PC-3 (cell line): Measurements from ENCODE around the gene SKIDA1. TPM values are rescaled to one million over a fixed set of nuclear protein-coding genes. Genes with fewer than 3 reads are reported as not detected.
"Not testable (repeated sequence)": the region's sequence is repeated elsewhere in the genome, so short reads cannot be mapped to it uniquely, and the experiment has no call there.

Experiments
- ATAC-seq: fragments of 200-7000 bp; cut with Tn5 transposase; 2 replicates; pipeline ENCODE4 v1.9.1; 2020; ENCODE audit warnings: mild to moderate bottlenecking, moderate library complexity
- BruUV-seq: library from RNA; stranded (reverse); fragments of 400-500 nt; replicated peaks from 2 replicates; lab custom pipeline; 2021; lab: Mats Ljungman, UMichigan
- CTCF ChIA-PET: fragments of 300-600 bp; sonication (Branson Sonifier 250); formaldehyde crosslinking; loops from one replicate; lab custom pipeline; 2022; ENCODE audit warnings: antibody characterized with exemption; lab: Charles Lee
- POLR2A ChIA-PET: fragments of 300-600 bp; sonication (Branson Sonifier 250); formaldehyde crosslinking; loops from one replicate; lab custom pipeline; 2022; ENCODE audit warnings: antibody characterized with exemption; ENCODE audit not compliant: unreplicated experiment; lab: Charles Lee
- DNase-seq: peaks from one replicate; pipeline ENCODE4 v3.0.0-alpha.2; 2015
- H2AFZ ChIP-seq: fragments of 300-600 bp; sonication (generic); 2 replicates; pipeline ENCODE4 v1.6.0; 2016; ENCODE audit warnings: antibody characterized with exemption, low read length
- H3F3A ChIP-seq: fragments of 300-600 bp; sonication (generic); one replicate; pipeline ENCODE4 v1.6.0; 2017; ENCODE audit warnings: antibody characterized with exemption, low read length, control low read depth, mild to moderate bottlenecking; ENCODE audit not compliant: unreplicated experiment
- H3K27ac ChIP-seq: fragments of 300-600 bp; sonication (generic); 2 replicates; pipeline ENCODE4 v1.5.1; 2016; ENCODE audit warnings: mild to moderate bottlenecking, low read length
- H3K27me3 ChIP-seq: fragments of 300-600 bp; sonication (generic); 2 replicates; pipeline ENCODE4 v1.6.1; 2016; ENCODE audit warnings: low read length, mixed read lengths
- H3K36me3 ChIP-seq: fragments of 300-600 bp; sonication (generic); 2 replicates; pipeline ENCODE4 v1.6.1; 2016; ENCODE audit warnings: low read depth, mixed run types, low read length, mixed read lengths
- H3K4me1 ChIP-seq: fragments of 300-600 bp; sonication (generic); 2 replicates; pipeline ENCODE4 v1.5.1; 2016; ENCODE audit warnings: low read length; ENCODE audit not compliant: insufficient read depth
- H3K4me2 ChIP-seq: fragments of 300-600 bp; sonication (generic); 2 replicates; pipeline ENCODE4 v1.6.0; 2016; ENCODE audit warnings: low read length
- H3K4me3 ChIP-seq: fragments of 300-600 bp; sonication (generic); 2 replicates; pipeline ENCODE4 v1.5.1; 2016; ENCODE audit warnings: mild to moderate bottlenecking, low read length, mixed read lengths
- H3K79me2 ChIP-seq: fragments of 300-600 bp; sonication (generic); 2 replicates; pipeline ENCODE4 v1.6.1; 2017; ENCODE audit warnings: low read length, mixed read lengths
- H3K9ac ChIP-seq: fragments of 300-600 bp; sonication (generic); 2 replicates; pipeline ENCODE4 v1.6.0; 2016; ENCODE audit warnings: mild to moderate bottlenecking, low read length
- H3K9me2 ChIP-seq: fragments of 300-600 bp; sonication (generic); replicated peaks from 2 replicates; pipeline ENCODE4 v1.6.1; 2016; ENCODE audit warnings: mixed run types, low read length, mixed read lengths
- H3K9me3 ChIP-seq: fragments of 300-600 bp; sonication (generic); 2 replicates; pipeline ENCODE4 v1.6.1; 2016; ENCODE audit warnings: low read length, mixed read lengths
- H4K20me1 ChIP-seq: fragments of 300-600 bp; sonication (generic); 2 replicates; pipeline ENCODE4 v1.6.1; 2016; ENCODE audit warnings: low read length, mixed read lengths
- EZH2 ChIP-seq: fragments of 300-600 bp; sonication (generic); IDR thresholded peaks from one replicate; pipeline ENCODE4 v1.6.1; 2017; ENCODE audit warnings: antibody characterized with exemption, mild to moderate bottlenecking, low read length; ENCODE audit not compliant: unreplicated experiment
- EZH2phosphoT487 ChIP-seq: fragments of 300-600 bp; sonication (generic); IDR thresholded peaks from 2 replicates; pipeline ENCODE4 v1.6.1; 2018; ENCODE audit warnings: mild to moderate bottlenecking, antibody characterized with exemption, low read length, borderline replicate concordance
- intact Hi-C: fragments of 100-400 bp; cut with micrococcal nuclease; formaldehyde crosslinking; loops from 2 replicates; pipeline ENCODE4 v1.9.0; 2023
- total RNA-seq: library from RNA; depleted of rRNA; stranded (reverse); fragments of >200 nt; gene quantifications from 2 replicates; pipeline ENCODE4 v1.2.3, GENCODE V29; 2014
- TF ChIP-seq, protein P1 (sequence below): fragments of 300-600 bp; sonication (generic); conservative IDR thresholded peaks from 2 replicates; pipeline ENCODE4 v1.5.1; 2017; ENCODE audit warnings: antibody characterized with exemption, low read depth, mild to moderate bottlenecking, low read length

The SKIDA1 gene
- total RNA-seq, 1 experiment from 2014 or later, result 0.26 TPM

- no TSS peak for BruUV-seq
- DNase-seq, result no peak
- Histone ChIP-seq H3K9ac (no peak overlapping the region), H3K9me3 (no peaks in the 10 kb centered on the region), H2AFZ (no peak overlapping the region), H4K20me1 (no peaks in the 10 kb centered on the region), H3K4me1 (no peaks in the 10 kb centered on the region), H3F3A (no peaks in the 10 kb centered on the region), H3K27ac (no peak overlapping the region), H3K4me2 (no peak overlapping the region), H3K27me3 (no peaks in the 10 kb centered on the region), H3K4me3 (no peak overlapping the region), H3K9me2 (no peaks in the 10 kb centered on the region), H3K36me3 (peaks cover 7% of the 10 kb centered on the region), H3K79me2 (peaks cover 57% of the 10 kb centered on the region)
- intact Hi-C loops, result no loop called here
- CTCF ChIA-PET, result no interaction called here
- POLR2A ChIA-PET, result no interaction called here
- ATAC-seq, result no peak
- TF ChIP-seq, protein P1, sequence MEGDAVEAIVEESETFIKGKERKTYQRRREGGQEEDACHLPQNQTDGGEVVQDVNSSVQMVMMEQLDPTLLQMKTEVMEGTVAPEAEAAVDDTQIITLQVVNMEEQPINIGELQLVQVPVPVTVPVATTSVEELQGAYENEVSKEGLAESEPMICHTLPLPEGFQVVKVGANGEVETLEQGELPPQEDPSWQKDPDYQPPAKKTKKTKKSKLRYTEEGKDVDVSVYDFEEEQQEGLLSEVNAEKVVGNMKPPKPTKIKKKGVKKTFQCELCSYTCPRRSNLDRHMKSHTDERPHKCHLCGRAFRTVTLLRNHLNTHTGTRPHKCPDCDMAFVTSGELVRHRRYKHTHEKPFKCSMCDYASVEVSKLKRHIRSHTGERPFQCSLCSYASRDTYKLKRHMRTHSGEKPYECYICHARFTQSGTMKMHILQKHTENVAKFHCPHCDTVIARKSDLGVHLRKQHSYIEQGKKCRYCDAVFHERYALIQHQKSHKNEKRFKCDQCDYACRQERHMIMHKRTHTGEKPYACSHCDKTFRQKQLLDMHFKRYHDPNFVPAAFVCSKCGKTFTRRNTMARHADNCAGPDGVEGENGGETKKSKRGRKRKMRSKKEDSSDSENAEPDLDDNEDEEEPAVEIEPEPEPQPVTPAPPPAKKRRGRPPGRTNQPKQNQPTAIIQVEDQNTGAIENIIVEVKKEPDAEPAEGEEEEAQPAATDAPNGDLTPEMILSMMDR, result no peak
- TF ChIP-seq EZH2phosphoT487, result no peak
- no peak for TF ChIP-seq EZH2
Measured at GRCh38 chr10:21552638-21553037, 27.2 kb upstream of the SKIDA1 start.

- Histone ChIP-seq H3K9me2 (no peaks in the 10 kb centered on the region), H3K9ac (no peak overlapping the region), H4K20me1 (no peaks in the 10 kb centered on the region), H3K27ac (no peak overlapping the region), H3K36me3 (peaks cover 19% of the 10 kb centered on the region), H3K27me3 (no peaks in the 10 kb centered on the region), H3K9me3 (no peaks in the 10 kb centered on the region), H2AFZ (no peak overlapping the region), H3K4me1 (no peaks in the 10 kb centered on the region), H3F3A (no peaks in the 10 kb centered on the region), H3K4me2 (no peak overlapping the region), H3K4me3 (no peak overlapping the region), H3K79me2 (peaks cover 39% of the 10 kb centered on the region)
- DNase-seq (no peak), ATAC-seq (no peak)
- TF ChIP-seq EZH2 (no peak), EZH2phosphoT487 (no peak)
- TF ChIP-seq, protein P1, result no peak
- intact Hi-C loops, result no loop called here
- ChIA-PET POLR2A (no interaction called here), CTCF (no interaction called here)
- no TSS peak for BruUV-seq
Measured at GRCh38 chr10:21547246-21547645, 21.8 kb upstream of the SKIDA1 start.

DNA sequence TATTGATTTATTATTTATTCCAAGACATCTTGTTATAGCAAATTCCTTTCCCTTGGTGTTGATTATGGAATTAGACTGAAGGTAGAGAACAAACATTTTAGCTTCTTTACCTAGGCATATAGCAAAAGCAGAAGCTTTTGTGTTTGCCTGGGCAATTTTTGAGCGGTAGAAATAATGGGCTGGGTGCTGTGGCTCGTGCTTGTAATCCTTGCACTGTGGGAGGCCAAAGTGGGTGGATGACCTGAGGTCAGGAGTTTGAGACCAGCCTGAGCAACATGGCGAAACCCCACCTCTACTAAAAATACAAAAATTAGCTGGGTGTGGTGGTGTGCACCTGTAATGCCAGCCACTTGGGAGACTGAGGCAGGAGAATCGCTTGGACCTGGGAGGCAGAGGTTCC is 15.2 kb upstream of the SKIDA1 start:
- DNase-seq, H3K4me1 ChIP-seq, H3K9me2 ChIP-seq, H3K27me3 ChIP-seq, H3K9ac ChIP-seq, POLR2A ChIA-PET, intact Hi-C loops, H4K20me1 ChIP-seq, H2AFZ ChIP-seq, H3K4me3 ChIP-seq, H3K9me3 ChIP-seq, ATAC-seq, H3F3A ChIP-seq, BruUV-seq, CTCF ChIA-PET, H3K27ac ChIP-seq, H3K4me2 ChIP-seq: not testable (repeated sequence)
- peaks cover 29% of the 10 kb centered on the region for H3K36me3 ChIP-seq
- H3K79me2 ChIP-seq, result peaks cover 46% of the 10 kb centered on the region
